GM18498 (cell line): ENCODE measurements around the gene GIT2.
"Not testable (repeated sequence)": the region's sequence is repeated elsewhere in the genome, so short reads cannot be mapped to it uniquely, and the experiment has no call there.

ENCODE experiments used
- ATAC-seq: cut with Tn5 transposase; IDR thresholded peaks from one replicate; pipeline ENCODE4 v1.9.1; 2021; ENCODE audit warnings: mild to moderate bottlenecking, moderate library complexity; ENCODE audit not compliant: unreplicated experiment

GIT2 gene

DNA sequence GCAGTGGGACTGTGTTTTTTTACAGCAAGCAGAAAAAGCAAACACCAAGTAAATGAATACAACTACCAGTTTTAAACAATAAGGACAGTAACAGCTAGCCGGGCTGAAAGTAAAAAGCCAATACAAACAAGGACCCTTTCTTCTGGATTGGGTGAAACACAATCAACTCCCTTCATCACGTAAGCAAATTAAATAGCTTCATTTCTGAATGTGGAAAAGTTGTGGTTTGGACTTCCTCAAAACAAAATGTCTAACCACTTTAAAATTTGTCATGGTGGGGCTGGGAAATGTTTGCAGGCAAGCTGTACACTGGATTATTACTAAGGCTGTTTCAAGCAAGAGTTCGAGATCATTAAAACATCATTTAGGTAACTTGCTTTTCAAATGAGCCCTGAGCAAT lies 48.6 kb downstream of the GIT2 start:
- ATAC-seq: no peak

DNA sequence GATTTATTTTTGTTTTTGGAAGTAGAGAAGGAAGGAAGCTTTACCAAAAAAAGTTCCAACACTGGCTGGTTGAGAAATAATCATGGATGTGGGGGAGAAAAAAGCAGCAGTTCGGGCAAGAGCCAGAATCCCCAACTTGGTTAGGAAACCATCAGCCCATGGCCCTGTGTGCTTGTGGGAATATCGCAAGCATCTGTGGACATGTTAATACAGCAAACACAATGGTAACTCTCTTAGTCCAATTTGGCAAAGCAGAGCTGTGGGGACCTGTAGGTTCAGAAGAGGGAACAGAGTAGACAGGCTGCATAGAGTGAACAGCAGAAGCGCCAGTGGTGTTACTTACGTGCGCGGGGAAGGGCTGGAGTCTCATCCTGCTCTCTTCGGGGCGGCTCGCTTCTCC lies 49.3 kb downstream of the GIT2 start:
- ATAC-seq: no peak

DNA sequence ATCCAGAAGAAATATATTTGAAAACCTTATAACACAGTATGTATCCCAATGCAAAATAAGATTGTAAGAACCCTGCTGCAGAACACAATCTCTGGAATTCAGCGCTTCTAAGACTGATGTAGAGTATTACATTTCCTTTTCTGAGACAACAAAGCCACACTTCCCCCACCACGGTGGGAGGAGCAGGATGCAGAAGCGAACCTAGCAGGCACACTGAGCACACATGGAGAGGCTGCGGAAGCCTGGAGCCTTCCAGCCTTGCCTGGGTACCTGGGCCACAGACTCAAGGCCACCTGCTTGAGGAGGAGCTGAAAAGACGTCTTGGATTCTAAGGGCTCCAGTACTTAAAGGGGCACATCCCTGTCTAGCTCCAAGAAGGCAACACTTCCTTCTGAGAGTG lies 49.7 kb downstream of the GIT2 start:
- no peak for ATAC-seq

- no peak for ATAC-seq
These were observed 51.4 kb downstream of the GIT2 start for GRCh38 chr12:109944561-109945359.

GRCh38 chr12:109943811-109944210 lies 52.4 kb downstream of the GIT2 start:
- ATAC-seq: no peak

DNA sequence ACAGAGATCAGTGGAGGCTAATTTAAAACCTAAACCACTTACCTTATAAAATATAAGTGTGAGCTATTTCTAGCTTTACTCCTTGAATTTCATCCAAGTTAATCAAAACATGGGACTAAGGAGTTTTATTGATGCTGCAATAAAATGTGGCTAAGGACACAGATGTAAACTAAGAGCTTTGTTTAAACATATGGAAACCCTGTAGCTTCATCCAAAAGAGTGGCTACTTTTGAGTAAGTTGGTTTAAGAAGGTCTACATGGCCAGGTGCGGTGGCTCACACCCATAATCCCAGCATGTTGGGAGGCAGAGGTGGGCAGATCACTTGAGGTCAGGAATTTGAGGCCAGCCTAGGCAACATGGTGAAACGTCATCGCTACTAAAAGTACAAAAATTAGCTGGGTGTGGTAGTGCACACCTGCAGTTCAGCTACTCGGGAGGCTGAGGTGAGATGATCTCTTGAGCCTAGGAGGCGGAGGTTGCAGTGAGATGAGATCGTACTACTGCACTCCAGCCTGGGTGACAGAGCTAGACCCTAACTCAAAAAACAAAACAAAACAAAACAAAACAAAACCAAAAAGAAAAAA lies 55.7 kb downstream of the GIT2 start:
- ATAC-seq: no peak

- ATAC-seq: no peak
These were observed 56.7 kb downstream of the GIT2 start for GRCh38 chr12:109939504-109939903.

GRCh38 chr12:109938947-109939346 lies 57.2 kb downstream of the GIT2 start:
- ATAC-seq: no peak

DNA sequence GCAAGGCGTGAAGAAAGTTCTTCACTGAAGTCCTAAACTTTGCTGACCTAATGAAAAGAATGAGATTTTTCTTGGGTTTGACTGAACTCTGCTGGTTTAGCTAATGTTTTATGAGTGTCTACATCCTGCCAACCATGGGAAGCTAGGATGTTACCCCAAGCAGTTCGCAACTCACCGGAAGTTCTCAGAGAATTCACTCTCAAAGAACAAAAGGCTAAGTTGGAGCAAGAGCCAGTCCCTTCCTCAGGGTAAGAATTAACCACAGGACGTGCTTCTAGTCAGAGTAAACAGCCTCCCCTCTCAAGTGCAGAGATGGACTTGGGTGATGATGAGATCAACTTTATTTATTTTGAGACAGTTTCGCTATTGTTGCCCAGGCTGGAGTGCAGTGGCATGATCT lies 58.8 kb downstream of the GIT2 start:
- ATAC-seq: no peak

DNA sequence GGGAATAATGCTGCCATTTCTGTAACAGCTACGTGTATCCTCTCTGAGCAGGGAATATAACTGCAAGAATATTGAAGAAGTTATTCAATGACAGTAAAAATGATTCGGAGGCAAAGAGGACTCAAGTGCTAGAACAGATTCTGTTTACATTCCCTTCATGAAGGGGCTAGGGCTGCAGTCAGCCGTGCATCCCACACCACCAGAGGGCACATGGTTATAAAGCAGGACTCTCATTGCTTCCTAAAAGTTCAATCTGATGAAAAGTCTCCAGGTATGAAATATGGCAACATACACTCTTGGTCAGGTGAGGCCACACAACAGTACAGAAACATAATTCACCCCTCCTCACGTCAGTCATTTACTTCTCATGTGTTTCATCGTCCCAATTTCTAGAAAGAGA lies 62.1 kb downstream of the GIT2 start:
- no peak for ATAC-seq

- no peak for ATAC-seq
These were observed 63.2 kb downstream of the GIT2 start for GRCh38 chr12:109932878-109933503.

GRCh38 chr12:109931143-109931542 lies 65.0 kb downstream of the GIT2 start:
- no peak for ATAC-seq

- no peak for ATAC-seq
These were observed 66.0 kb downstream of the GIT2 start for GRCh38 chr12:109930028-109930800.

DNA sequence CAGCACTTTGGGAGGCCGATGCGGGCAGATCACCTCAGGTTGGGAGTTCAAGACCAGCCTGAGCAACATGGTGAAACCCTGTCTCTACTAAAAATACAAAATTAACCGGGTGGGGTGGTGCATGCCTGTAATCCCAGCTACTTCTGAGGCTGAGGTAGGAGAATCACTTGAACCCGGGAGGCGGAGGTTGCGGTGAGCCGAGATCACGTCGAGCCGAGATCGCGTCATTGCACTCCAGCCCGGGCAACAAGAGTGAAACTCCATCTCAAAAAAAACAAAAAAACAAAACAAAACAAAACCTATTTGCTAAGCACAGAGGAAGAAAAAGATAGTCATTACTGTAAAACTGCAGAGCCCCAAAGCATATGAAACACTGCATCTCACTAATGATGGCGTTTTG lies 66.8 kb downstream of the GIT2 start:
- ATAC-seq: not testable (repeated sequence)

DNA sequence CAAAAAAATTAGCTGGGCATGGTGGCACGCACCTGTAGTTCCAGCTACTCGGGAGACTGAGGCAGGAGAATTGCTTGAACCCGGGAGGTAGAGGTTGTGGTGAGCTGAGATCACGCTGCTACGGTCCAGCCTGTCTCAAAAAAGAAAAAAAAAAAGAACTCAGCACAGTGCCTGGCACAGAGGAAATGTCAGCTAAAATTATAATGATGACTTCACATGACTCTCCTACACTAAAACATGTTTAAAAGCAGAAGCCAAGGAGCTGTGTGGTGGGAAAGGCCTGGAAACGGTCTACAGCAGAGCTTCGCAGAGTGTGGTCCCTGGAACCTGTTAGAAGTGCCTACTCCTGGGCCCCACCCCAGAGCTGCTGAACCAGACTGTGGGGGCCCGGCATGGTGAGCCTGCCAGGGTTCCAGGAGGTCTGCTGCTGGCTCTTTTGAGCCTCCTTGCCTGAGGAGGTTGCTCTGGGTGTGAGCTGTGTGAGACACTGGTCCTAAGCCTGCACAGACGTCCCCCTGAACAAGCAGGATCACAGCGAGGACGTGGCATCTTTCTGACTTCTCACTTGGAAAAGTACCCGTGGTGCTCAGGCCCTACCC lies 68.0 kb downstream of the GIT2 start:
- ATAC-seq: no peak

GRCh38 chr12:109927622-109928021 lies 68.5 kb downstream of the GIT2 start:
- no peak for ATAC-seq

GRCh38 chr12:109926488-109927210 lies 69.5 kb downstream of the GIT2 start:
- ATAC-seq: no peak

- no peak for ATAC-seq
These were observed 70.2 kb downstream of the GIT2 start for GRCh38 chr12:109926016-109926415.

- ATAC-seq: no peak
These were observed 70.9 kb downstream of the GIT2 start for GRCh38 chr12:109925185-109925840.
